GM12878 (cell line): ENCODE measurements around the gene SLC18A3. TPM values are rescaled to one million over a fixed set of nuclear protein-coding genes. Genes with fewer than 3 reads are reported as not detected.

Source experiments
- ATAC-seq: fragments of 200-7000 bp; cut with Tn5 transposase; 3 replicates; pipeline ENCODE4 v1.9.1; 2020; ENCODE audit warnings: mild to moderate bottlenecking, moderate library complexity
- BruUV-seq: library from RNA; stranded (reverse); fragments of 400-500 nt; replicated peaks from 2 replicates; lab custom pipeline; 2021; lab: Mats Ljungman, UMichigan
- CTCF ChIA-PET: fragments of 300-600 bp; sonication (Branson Sonifier 250); formaldehyde crosslinking; extraction: SDS; loops from one replicate; lab custom pipeline; 2021; ENCODE audit warnings: inconsistent platforms; lab: Yijun Ruan, JAX
- POLR2A ChIA-PET: fragments of 350-600 bp; formaldehyde crosslinking; extraction: SDS; loops from one replicate; lab custom pipeline; 2021; ENCODE audit warnings: inconsistent platforms; lab: Charles Lee
- RAD21 ChIA-PET: fragments of 300-600 bp; sonication (Branson Sonifier 250); formaldehyde crosslinking; loops from one replicate; lab custom pipeline; 2023; ENCODE audit warnings: antibody characterized with exemption; ENCODE audit not compliant: unreplicated experiment; lab: Charles Lee
- SMC1A ChIA-PET: fragments of 300-600 bp; sonication (Branson Sonifier 250); formaldehyde crosslinking; loops from one replicate; lab custom pipeline; 2023; ENCODE audit not compliant: unreplicated experiment, uncharacterized antibody; lab: Charles Lee
- DNase-seq: peaks from one replicate; pipeline ENCODE4 v3.0.0-alpha.2; 2011; ENCODE audit warnings: low read depth, low spot score
- FAIRE-seq: peaks from 3 replicates; lab custom pipeline; 2011; peaks lifted over from hg19 to GRCh38; lab: Jason Lieb, UNC
- H2AFZ ChIP-seq: 2 replicates; pipeline ENCODE4 v1.6.0; 2011; ENCODE audit warnings: low read depth, low read length, control low read depth; ENCODE audit not compliant: control insufficient read depth
- H3K27ac ChIP-seq: 2 replicates; pipeline ENCODE4 v1.5.1; 2011; ENCODE audit warnings: control low read depth; ENCODE audit not compliant: control insufficient read depth, insufficient read depth
- H3K27me3 ChIP-seq, 2 experiments: replicated peaks in 1 of 2; 2 replicates each; pipeline versions ENCODE4 v1.6.0 to v1.6.1; 2011; ENCODE audit warnings: low read length in 1 of 2; ENCODE audit not compliant: control insufficient read depth in 2 of 2, insufficient read depth in 2 of 2
- H3K36me3 ChIP-seq, 2 experiments: 2 replicates each; pipeline ENCODE4 v1.5.1; 2011; ENCODE audit warnings: low read length in 1 of 2; ENCODE audit not compliant: control insufficient read depth in 2 of 2, insufficient read depth in 2 of 2
- H3K4me1 ChIP-seq: 2 replicates; pipeline ENCODE4 v1.6.1; 2011; ENCODE audit warnings: mild to moderate bottlenecking, low read length, moderate library complexity, mixed read lengths; ENCODE audit not compliant: control insufficient read depth, insufficient read depth
- H3K4me2 ChIP-seq: 2 replicates; pipeline ENCODE4 v1.6.0; 2011; ENCODE audit warnings: control low read depth; ENCODE audit not compliant: control insufficient read depth, insufficient read depth
- H3K4me3 ChIP-seq: fragments of 200-600 bp; sonication (generic); 2 replicates; pipeline ENCODE4 v1.5.1; 2016
- H3K79me2 ChIP-seq: 2 replicates; pipeline ENCODE4 v1.6.0; 2011; ENCODE audit warnings: low read length; ENCODE audit not compliant: control insufficient read depth, insufficient read depth
- H3K9ac ChIP-seq: 2 replicates; pipeline ENCODE4 v1.8.0; 2011; ENCODE audit warnings: low read length, control low read depth, mixed read lengths; ENCODE audit not compliant: control insufficient read depth, insufficient read depth
- H3K9me3 ChIP-seq: replicated peaks from 3 replicates; pipeline ENCODE4 v1.5.1; 2011; ENCODE audit warnings: mild to moderate bottlenecking, low read length; ENCODE audit not compliant: control insufficient read depth, insufficient read depth
- H4K20me1 ChIP-seq: 2 replicates; pipeline ENCODE4 v1.6.0; 2011; ENCODE audit not compliant: control insufficient read depth, insufficient read depth
- ATF2 ChIP-seq: IDR thresholded peaks from 2 replicates; pipeline ENCODE4 v1.6.1; 2012; ENCODE audit warnings: low read length, inconsistent platforms
- CBFB ChIP-seq: IDR thresholded peaks from 2 replicates; pipeline ENCODE4 v1.6.1; 2016; ENCODE audit warnings: antibody characterized with exemption, low read depth
- E2F4 ChIP-seq: IDR thresholded peaks from 2 replicates; pipeline ENCODE4 v1.6.1; 2012; ENCODE audit warnings: low read depth, low read length, improper control_type of control experiment
- GATAD2B ChIP-seq: fragments of 450-650 bp; conservative IDR thresholded peaks from 2 replicates; pipeline ENCODE4 v1.6.1; 2017; ENCODE audit warnings: low read depth, mild to moderate bottlenecking, moderate library complexity
- HDGF ChIP-seq: fragments of 450-650 bp; IDR thresholded peaks from 2 replicates; pipeline ENCODE4 v1.6.1; 2016; ENCODE audit warnings: antibody characterized with exemption
- IRF5 ChIP-seq: fragments of 450-650 bp; IDR thresholded peaks from 2 replicates; pipeline ENCODE4 v1.6.1; 2017; ENCODE audit warnings: borderline replicate concordance
- JUNB ChIP-seq: IDR thresholded peaks from 2 replicates; pipeline ENCODE4 v1.6.1; 2016; ENCODE audit warnings: antibody characterized with exemption, mild to moderate bottlenecking
- NFIC ChIP-seq: IDR thresholded peaks from 2 replicates; pipeline ENCODE4 v1.6.1; 2012; ENCODE audit warnings: low read depth, mild to moderate bottlenecking, inconsistent platforms, low read length, moderate library complexity
- PBX3 ChIP-seq: IDR thresholded peaks from 2 replicates; pipeline ENCODE4 v1.6.1; 2011; ENCODE audit warnings: mild to moderate bottlenecking, low read depth, low read length, moderate library complexity; ENCODE audit not compliant: insufficient replicate concordance
- SIN3A ChIP-seq: IDR thresholded peaks from 2 replicates; pipeline ENCODE4 v1.6.1; 2012; ENCODE audit warnings: low read depth, low read length, improper control_type of control experiment
- SMAD5 ChIP-seq: IDR thresholded peaks from 2 replicates; pipeline ENCODE4 v1.6.1; 2016; ENCODE audit warnings: antibody characterized with exemption, low read depth
- TBL1XR1 ChIP-seq: IDR thresholded peaks from 2 replicates; pipeline ENCODE4 v1.6.1; 2012; ENCODE audit warnings: low read depth, low read length, improper control_type of control experiment
- ZNF24 ChIP-seq: fragments of 450-650 bp; IDR thresholded peaks from 2 replicates; pipeline ENCODE4 v1.6.1; 2017; ENCODE audit warnings: antibody characterized with exemption, mild to moderate bottlenecking
- ZNF274 ChIP-seq: IDR thresholded peaks from one replicate; pipeline ENCODE4 v1.8.0; 2011; ENCODE audit not compliant: insufficient read length, insufficient read depth
- ZNF622 ChIP-seq: fragments of 450-650 bp; IDR thresholded peaks from 2 replicates; pipeline ENCODE4 v1.6.1; 2017; ENCODE audit warnings: mild to moderate bottlenecking, inconsistent platforms
- WGBS: methylation state at CpG from one replicate; pipeline ENCODE4 v1.1.6; 2016; ENCODE audit warnings: low lambda C conversion rate; ENCODE audit not compliant: insufficient replicate concordance, insufficient coverage; ENCODE audit errors: missing lambda C conversion rate; 5-methylcytosine and 5-hydroxymethylcytosine counted together
- in situ Hi-C: fragments of 300-500 bp; cut with MboI; formaldehyde crosslinking; loops from 9 replicates; pipeline ENCODE4 v1.14.3; 2018; ENCODE audit warnings: mixed read lengths
- intact Hi-C: fragments of 100-400 bp; cut with micrococcal nuclease; formaldehyde crosslinking; loops from one replicate; pipeline ENCODE4 v1.14.2; 2022; ENCODE audit not compliant: unreplicated experiment
- polyA plus RNA-seq, 11 experiments: library from polyadenylated mRNA; depleted of rRNA in 4 of 11; unstranded in 6 of 11; stranded (reverse) in 5 of 11; fragments of >200 nt; fragmentation: Nextera tagmentation in 4 of 11; fragmentation: Illumina TruSeq in 1 of 11; extraction: Ambion mirVana in 4 of 11; extraction: Trizol in 1 of 11; gene quantifications; 1 replicate in 1 of 11; 2 replicates in 10 of 11; pipeline versions ENCODE4 v1.2.1 to v1.2.3, GENCODE V29; 2011 to 2016; ENCODE audit warnings: inconsistent platforms in 2 of 11, missing spikeins in 2 of 11, low read depth in 1 of 11
- total RNA-seq, 4 experiments: library from RNA; depleted of rRNA in 3 of 4; stranded (reverse); fragments of >200 nt in 3 of 4; fragmentation: Illumina TruSeq in 1 of 4; extraction: Trizol in 1 of 4; gene quantifications; 2 replicates each; pipeline versions ENCODE4 v1.2.1 to v1.2.3, GENCODE V29; 2013 to 2021

The SLC18A3 gene
- total and polyA plus RNA-seq, 10 of the 15 experiments (the other 5 are each of a cell fraction or from before 2014, with no cell fraction given): not detected

GRCh38 chr10:49625411-49625810 lies 15.3 kb downstream of the SLC18A3 start:
- POLR2A ChIA-PET: no interaction called here

More at GRCh38 chr10:49625411-49625810, 15.3 kb downstream of the SLC18A3 start:
- WGBS: 41% methylated on average over 10 of the region's 10 CpGs
- Histone ChIP-seq H3K4me1 (no peaks in the 10 kb centered on the region), H3K9ac (no peak overlapping the region), H3K9me3 (no peaks in the 10 kb centered on the region), H3K36me3 (no peaks in the 10 kb centered on the region), H3K27ac (no peak overlapping the region), H4K20me1 (no peaks in the 10 kb centered on the region), H3K4me2 (no peak overlapping the region), H2AFZ (no peak overlapping the region), H3K27me3 (peaks cover 0 to 2% of the 10 kb centered on the region in 2 experiments; a peak in 2 of 4 replicates), H3K79me2 (no peaks in the 10 kb centered on the region), H3K4me3 (no peak overlapping the region)
- in situ Hi-C loops (no loop called here), intact Hi-C loops (no loop called here)
- TF ChIP-seq SIN3A: no peak
- no peak for TF ChIP-seq PBX3
- TF ChIP-seq HDGF: no peak
- no peak for TF ChIP-seq JUNB
- TF ChIP-seq SMAD5: no peak
- no peak for TF ChIP-seq NFIC
- no peak for TF ChIP-seq TBL1XR1
- no peak for TF ChIP-seq IRF5
- TF ChIP-seq ZNF274: no peak
- TF ChIP-seq ZNF24: no peak
- no peak for TF ChIP-seq GATAD2B
- no peak for TF ChIP-seq ZNF622
- no peak for TF ChIP-seq ATF2
- TF ChIP-seq CBFB: no peak
- no peak for TF ChIP-seq E2F4
- ATAC-seq (no peak), FAIRE-seq (no peak), DNase-seq (no peak)
- BruUV-seq: no TSS peak
- ChIA-PET RAD21 (no interaction called here), CTCF (no interaction called here), SMC1A (no interaction called here)
